Measurements from ENCODE around the gene CADM2. TPM values are rescaled to one million over a fixed set of nuclear protein-coding genes. Genes with fewer than 3 reads are reported as not detected.
"Not testable (repeated sequence)": the region's sequence is repeated elsewhere in the genome, so short reads cannot be mapped to it uniquely, and the experiment has no call there.

Gene CADM2
- 10 to 100 TPM in 1 of 2 donors, 1 to 10 TPM in 1; 8.9 to 11.6 TPM for total RNA-seq
- long read RNA-seq, partial matches to known transcripts: 4 of 4 reads
- long read RNA-seq, other reads (novel, unspliced or antisense): 0 of 4 reads

DNA sequence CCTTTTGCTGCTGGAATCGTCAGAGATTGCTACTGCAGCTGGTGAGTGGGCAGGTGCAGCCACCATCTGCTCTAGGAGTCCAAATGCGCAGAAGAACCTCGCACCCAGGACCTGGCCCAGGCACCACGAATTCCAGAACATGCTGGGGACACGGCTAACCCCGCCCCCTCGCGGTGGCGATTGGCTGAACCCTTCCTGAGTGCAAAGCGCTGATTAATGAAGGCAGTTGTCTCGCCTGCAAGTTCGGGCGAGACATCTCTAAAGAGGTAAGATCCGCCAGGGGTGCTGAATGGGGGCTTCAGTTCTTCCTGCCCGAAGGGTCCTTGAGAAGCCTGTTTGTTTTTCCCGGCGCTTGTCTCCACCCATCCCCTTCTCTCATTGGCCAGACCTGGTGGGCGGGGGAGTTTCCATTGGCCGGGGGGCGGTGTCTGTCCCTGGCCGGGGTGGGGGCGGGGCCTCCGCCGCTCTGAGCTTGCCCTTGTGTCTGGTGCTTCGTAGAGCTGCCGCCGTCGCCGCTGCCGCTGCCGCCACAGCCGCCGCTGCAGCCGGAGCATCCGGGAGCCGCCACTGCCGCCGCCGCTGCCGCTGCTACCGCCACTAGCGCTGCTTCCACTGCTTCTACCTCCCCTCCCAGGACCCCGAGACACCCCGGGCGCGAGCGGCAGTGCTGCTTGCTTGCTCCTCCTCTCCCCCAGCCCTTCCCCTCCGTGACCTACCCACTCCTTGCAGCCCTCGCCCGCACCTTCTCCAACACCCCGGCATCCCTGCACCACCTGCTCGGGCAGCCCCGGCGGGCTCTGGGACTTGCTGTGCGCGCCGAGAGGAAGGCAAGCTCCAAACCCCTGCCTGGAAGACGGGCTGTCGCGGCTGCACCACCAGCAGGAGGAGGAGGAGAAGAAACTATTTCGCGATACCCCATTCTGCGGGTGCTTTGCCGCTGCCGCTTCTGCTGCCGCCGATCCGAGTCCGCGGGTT, at the start of gene CADM2:
CADM2 (plus strand) TSS at position 495 of the 975 bp plus-strand sequence.
- intact Hi-C loops (cut with DNase I): no loop called here
- peak; percentile 92 for DNase-seq
- ATAC-seq: peak; percentile 99 to 100

- ATAC-seq; intact Hi-C loops (cut with DNase I); DNase-seq: not testable (repeated sequence)
Measured at GRCh38 chr3:84918592-84918991, 40.2 kb upstream of the CADM2 start.

DNA sequence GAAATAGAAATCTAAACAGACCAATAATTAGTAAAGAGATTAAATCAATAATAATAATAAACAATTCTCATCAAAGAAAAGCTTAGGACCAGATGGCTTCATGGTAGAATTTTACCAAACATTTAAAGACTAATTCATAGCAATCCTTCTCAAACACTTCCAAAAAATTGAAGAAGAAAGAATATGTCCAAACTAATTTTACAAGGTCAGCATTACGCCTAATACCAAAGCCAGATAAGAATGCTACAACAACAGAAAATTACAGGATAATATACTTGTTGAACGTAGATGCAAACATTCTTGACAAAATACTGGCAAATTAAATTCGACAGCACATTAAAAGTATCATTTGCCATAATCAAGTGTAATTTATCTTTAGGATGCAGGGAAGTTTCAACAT, 36.1 kb upstream of the CADM2 start:
- intact Hi-C loops (cut with DNase I): no loop called here
- ATAC-seq (no peak), DNase-seq (no peak)

- DNase-seq: no peak
- intact Hi-C loops (cut with DNase I): no loop called here
- ATAC-seq: no peak
Measured at GRCh38 chr3:84925571-84925970, 33.2 kb upstream of the CADM2 start.

GRCh38 chr3:84943379-84943778, 15.4 kb upstream of the CADM2 start:
- intact Hi-C loops (cut with DNase I): no loop called here
- ATAC-seq: no peak
- no peak for DNase-seq

- intact Hi-C loops (cut with DNase I): no loop called here
- no peak for DNase-seq
- no peak for ATAC-seq
Measured at GRCh38 chr3:84946240-84946639, 12.5 kb upstream of the CADM2 start.

DNA sequence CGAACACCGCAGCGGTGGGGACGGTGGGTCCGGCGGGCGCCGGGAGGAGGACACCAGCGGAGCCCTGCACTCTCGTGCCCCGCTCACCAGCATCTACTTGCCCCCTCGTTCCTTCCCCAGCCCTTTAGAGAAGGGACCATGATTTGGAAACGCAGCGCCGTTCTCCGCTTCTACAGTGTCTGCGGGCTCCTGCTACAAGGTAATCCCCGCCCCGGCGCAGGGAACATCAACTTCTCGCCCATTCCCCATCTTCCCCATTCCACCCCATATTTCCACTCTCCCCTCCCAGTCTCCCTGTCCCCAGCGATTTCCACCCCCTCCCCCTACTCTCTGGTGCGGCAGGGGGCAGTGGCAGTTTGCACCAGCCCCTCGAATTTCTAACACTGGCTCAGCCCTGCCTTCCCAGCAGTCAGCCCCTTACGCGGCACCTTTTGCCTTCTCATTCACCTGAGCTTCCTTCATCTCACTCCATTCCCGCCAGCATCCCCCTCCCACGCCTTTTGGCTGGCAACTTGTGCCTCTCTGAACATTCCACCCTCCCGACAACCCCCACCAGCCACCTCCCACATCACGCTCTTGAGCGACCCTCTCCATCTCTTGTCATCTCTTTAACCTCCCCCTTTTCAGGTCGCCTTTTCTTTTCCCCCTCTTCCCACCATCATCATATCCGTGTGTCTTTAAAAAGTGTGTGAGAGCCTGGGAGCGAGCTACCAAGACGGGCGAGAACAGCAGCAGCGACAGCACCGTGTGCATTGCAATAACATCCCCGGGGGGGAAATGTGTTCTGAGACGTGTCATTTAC, 882 bp downstream of the CADM2 start:
- ATAC-seq (peak; percentile 5 to 10), DNase-seq (no peak)
- intact Hi-C loops (cut with DNase I): loop anchor here in 1 of 2 donors (5.0 kb wide), 1 partner anchor 412 kb away; no protein-coding TSS in a partner anchor

- ATAC-seq (no peak), DNase-seq (no peak)
- intact Hi-C loops (cut with DNase I): loop anchor here in 1 of 2 donors (5.0 kb wide), 1 partner anchor 413 kb away; no protein-coding TSS in a partner anchor
Measured at GRCh38 chr3:84960581-84960980, 1.8 kb downstream of the CADM2 start.

DNA sequence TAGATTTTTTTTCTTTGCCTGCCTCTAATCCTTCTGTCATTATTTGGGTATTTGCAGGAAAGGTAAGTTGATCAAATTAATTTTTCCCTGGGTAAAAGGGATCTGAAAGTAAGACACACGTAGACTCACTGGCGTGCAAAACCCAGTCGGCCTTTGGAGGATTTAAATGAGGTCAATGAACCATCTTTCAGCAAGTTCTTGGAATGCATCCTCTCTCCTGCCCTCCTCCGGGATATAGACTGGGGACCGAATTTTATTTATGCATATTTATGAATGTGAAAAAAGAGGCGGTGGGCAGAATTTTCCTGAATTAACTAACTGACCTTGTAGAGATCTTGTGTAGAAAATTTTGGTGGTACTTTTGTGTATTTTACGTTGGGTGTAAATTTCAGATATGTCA, 2.2 kb downstream of the CADM2 start:
- no peak for ATAC-seq
- DNase-seq: no peak
- intact Hi-C loops (cut with DNase I): loop anchor here in 1 of 2 donors (5.0 kb wide), 1 partner anchor 414 kb away; no protein-coding TSS in a partner anchor

DNA sequence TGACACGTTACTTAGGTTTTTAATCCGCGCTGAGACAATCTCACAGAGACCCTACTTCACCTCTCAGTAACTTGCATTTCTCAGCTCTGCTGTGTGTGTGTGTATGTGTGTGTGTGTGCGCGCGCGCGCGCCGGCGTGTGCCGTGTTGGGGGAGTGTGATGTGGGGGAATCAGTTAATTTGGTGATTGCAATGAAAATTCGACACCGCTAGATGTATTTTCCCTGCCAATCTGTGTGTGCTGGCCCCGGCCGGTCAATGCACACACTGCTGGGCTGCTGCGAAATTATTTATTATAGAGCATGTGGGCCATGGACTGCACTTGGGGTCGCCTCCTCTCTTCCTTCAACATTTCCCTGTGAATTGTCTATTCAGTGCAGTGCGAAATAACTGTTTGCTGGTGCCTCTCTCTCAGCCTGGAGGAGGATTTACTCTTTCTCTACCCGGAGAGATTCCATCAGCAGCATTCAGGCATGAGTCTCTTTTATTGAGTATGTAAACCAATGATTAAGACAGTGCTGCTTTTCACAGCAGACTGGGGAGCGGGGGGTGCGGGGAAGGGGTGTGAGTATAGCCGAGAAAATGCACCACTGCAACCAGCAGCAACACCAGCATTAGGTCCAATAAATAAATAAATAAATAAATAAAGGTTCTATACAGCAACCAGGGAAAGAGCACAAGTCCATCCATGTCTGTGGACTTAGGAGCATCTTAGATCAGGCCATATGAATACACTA, 2.9 kb downstream of the CADM2 start:
- intact Hi-C loops (cut with DNase I): loop anchor here in 1 of 2 donors (5.0 kb wide), 1 partner anchor 414 kb away; no protein-coding TSS in a partner anchor
- no peak for ATAC-seq
- no peak for DNase-seq

- no peak for ATAC-seq
- no peak for DNase-seq
- intact Hi-C loops (cut with DNase I): loop anchor here in 1 of 2 donors (5.0 kb wide), 1 partner anchor 415 kb away; no protein-coding TSS in a partner anchor
Measured at GRCh38 chr3:84962415-84962814, 3.6 kb downstream of the CADM2 start.

GRCh38 chr3:84963137-84963536, 4.3 kb downstream of the CADM2 start:
- intact Hi-C loops (cut with DNase I): loop anchor here in 1 of 2 donors (5.0 kb wide), 1 partner anchor 416 kb away; no protein-coding TSS in a partner anchor
- no peak for ATAC-seq
- DNase-seq: no peak

DNA sequence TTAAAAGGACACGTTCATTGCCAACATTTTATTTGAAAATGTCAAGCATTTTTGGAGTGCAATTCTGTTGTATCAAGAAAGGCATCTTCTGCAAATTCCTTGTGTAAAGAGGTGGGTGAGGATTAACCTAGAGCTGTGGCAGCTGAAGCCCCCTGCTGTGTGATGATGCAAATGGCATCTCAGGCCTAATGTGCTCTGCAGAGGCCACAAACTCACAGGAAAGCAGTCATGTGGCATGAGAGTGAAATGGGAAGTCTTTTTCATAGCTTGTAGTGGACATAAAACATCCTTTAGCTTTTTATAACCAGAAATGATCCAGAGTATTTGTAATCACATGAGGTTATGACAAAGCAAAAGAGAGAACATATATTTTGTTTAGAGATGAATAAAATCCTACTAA, 6.4 kb downstream of the CADM2 start:
- intact Hi-C loops (cut with DNase I): no loop called here
- ATAC-seq: no peak

DNA sequence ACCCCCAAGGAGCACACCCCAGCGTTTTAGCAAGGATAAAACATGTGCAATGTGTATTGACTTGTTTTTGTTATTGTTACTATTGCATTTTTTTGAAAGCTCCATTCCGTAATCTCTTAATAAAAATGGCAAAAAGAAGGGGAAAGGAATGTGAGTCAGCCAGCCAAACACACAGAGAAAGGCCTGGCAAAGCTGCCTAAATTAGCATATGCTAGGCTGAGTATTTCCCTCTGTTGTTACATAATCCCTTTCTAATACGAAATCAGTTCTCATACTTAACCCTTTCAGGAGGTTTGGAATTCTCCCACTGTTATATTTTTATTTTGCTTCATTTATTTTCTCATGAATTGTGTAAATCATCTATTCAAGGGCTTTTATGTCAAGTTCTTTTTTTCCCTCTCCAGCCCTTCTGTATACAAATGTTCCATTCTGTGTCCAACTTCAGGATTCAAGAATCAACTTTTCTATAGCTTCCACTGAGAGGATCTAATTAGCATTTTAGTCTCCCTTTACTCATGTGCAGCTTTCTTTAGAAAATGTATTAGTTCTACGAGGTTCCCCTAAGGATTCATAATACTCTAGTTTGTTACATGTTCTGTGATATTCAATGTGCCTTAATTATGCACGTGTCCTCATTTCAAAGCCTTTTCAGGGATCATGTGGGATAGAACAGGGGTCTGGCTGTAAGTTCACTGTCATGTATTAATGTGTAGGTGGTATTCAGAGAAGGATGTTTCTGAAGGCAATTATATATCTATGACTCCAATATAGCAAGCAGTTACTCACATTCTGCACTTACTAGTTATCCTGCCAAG, 9.2 kb downstream of the CADM2 start:
- intact Hi-C loops (cut with DNase I): no loop called here
- no peak for DNase-seq
- peak; percentile 54 to 63 for ATAC-seq

More for the DNA sequence above, 6.4 kb downstream of the CADM2 start:
- no peak for DNase-seq

- intact Hi-C loops (cut with DNase I): no loop called here
- no peak for ATAC-seq
Measured at GRCh38 chr3:84968701-84969235, 10.0 kb downstream of the CADM2 start.

DNA sequence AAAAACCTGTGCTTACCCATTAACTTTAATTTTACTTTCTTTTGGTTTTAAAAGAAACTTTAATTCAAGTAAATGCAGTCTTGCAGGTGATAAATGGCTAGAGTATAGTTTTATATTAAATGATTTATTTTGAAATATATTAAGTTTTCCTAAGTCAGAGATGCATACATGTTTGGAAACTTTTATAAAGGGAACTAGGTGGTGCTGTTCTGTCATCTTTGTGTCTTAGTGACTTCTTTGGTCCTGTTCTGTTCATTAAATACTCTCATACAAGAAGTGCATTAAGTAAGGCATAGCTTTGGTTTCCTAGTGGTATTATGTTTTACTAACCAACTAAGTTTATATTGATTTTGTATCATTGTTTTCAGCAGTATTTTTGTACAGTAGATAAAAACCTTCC, 15.6 kb downstream of the CADM2 start:
- ATAC-seq: peak in 1 of 2 donors; percentile 61
- no peak for DNase-seq
- intact Hi-C loops (cut with DNase I): loop anchor here in 1 of 2 donors (10.0 kb wide), 1 partner anchor 600 kb away; no protein-coding TSS in a partner anchor

More at GRCh38 chr3:84968701-84969235, 10.0 kb downstream of the CADM2 start:
- no peak for DNase-seq

- ATAC-seq: no peak
- no peak for DNase-seq
- intact Hi-C loops (cut with DNase I): loop anchor here in 1 of 2 donors (10.0 kb wide), 1 partner anchor 598 kb away; no protein-coding TSS in a partner anchor
Measured at GRCh38 chr3:84977021-84977420, 18.2 kb downstream of the CADM2 start.
